Esophagus squamous epithelium (tissue), 5 donors: ENCODE results near the gene HMCN1. TPM values are rescaled to one million over a fixed set of nuclear protein-coding genes. Genes with fewer than 3 reads are reported as not detected.
"Not testable (repeated sequence)": the region's sequence is repeated elsewhere in the genome, so short reads cannot be mapped to it uniquely, and the experiment has no call there.

Experiments used
- DNase-seq: peaks from one replicate; lab custom pipeline; 2025; lab: John Stamatoyannopoulos, UW
- H3K27ac ChIP-seq, 4 donors: fragments of 200-600 bp; sonication (generic); one replicate each; pipeline ENCODE4 v1.5.1; 2016 to 2019; ENCODE audit warnings: mild to moderate bottlenecking in 1 of 4
- H3K27me3 ChIP-seq, 4 donors: fragments of 200-600 bp; sonication (generic); 1 replicate in 3 of 4; 2 replicates in 1 of 4; pipeline versions ENCODE4 v1.5.1 to v1.6.0; 2017 to 2021; ENCODE audit warnings: antibody characterized with exemption in 1 of 4
- H3K36me3 ChIP-seq, 3 donors: fragments of 200-600 bp; sonication (generic); one replicate each; pipeline ENCODE4 v1.5.1; 2016 to 2019
- H3K4me1 ChIP-seq, 3 donors: fragments of 200-600 bp; sonication (generic); one replicate each; pipeline ENCODE4 v1.5.1; 2017 to 2019
- H3K4me3 ChIP-seq, 4 donors: fragments of 200-600 bp; sonication (generic); 1 replicate in 3 of 4; 2 replicates in 1 of 4; pipeline ENCODE4 v1.5.1; 2016 to 2019; ENCODE audit warnings: mild to moderate bottlenecking in 2 of 4, moderate library complexity in 1 of 4
- H3K9me3 ChIP-seq, 3 donors: fragments of 200-600 bp; sonication (generic); one replicate each; pipeline ENCODE4 v1.5.1; 2016 to 2019
- POLR2A ChIP-seq, 4 donors: fragments of 450-650 bp; IDR thresholded peaks; one replicate each; pipeline ENCODE4 v1.6.1; 2017; ENCODE audit warnings: antibody characterized with exemption in 4 of 4, mild to moderate bottlenecking in 4 of 4, moderate library complexity in 3 of 4
- WGBS, 2 donors: methylation state at CpG; one replicate each; pipeline ENCODE4 v1.1.5; 2018; 5-methylcytosine and 5-hydroxymethylcytosine counted together
- intact Hi-C: fragments of 100-400 bp; cut with DNase I; formaldehyde crosslinking; loops from one replicate; pipeline ENCODE4 v1.15.0; 2022
- total RNA-seq, 4 donors: library from RNA; depleted of rRNA; stranded (reverse); fragments of >200 nt; gene quantifications; one replicate each; pipeline ENCODE4 v1.1.0, GENCODE V29; 2016
- TF ChIP-seq, protein P1 (sequence below), 6 experiments: fragments of 450-650 bp in 4 of 6; fragments of 200-600 bp in 2 of 6; sonication (generic) in 2 of 6; IDR thresholded peaks; one replicate each; pipeline ENCODE4 v1.5.1; 2016 to 2019; ENCODE audit warnings: antibody characterized with exemption in 6 of 6, mild to moderate bottlenecking in 4 of 6, moderate library complexity in 4 of 6
- donor health status: DM: yes; HTN: yes; CAD: no.

The HMCN1 gene
- total RNA-seq, 4 donors from 2014 or later: 0.49 to 6.7 (median 3.3) TPM

- Histone ChIP-seq H3K27ac (peak overlapping the region in 2 of 4 donors; percentile 11 to 40), H3K36me3 (no peaks in the 10 kb centered on the region), H3K4me1 (peaks cover 0 to 9% (median 4%) of the 10 kb centered on the region in 3 donors), H3K9me3 (no peaks in the 10 kb centered on the region), H3K4me3 (no peak overlapping the region), H3K27me3 (no peaks in the 10 kb centered on the region)
- 38 to 68% methylated on average over 4 of the region's 4 CpGs for WGBS, 2 donors
- no peak for DNase-seq
- TF ChIP-seq POLR2A (IDR thresholded peaks at IDR 0.05): no peak
- TF ChIP-seq, protein P1, sequence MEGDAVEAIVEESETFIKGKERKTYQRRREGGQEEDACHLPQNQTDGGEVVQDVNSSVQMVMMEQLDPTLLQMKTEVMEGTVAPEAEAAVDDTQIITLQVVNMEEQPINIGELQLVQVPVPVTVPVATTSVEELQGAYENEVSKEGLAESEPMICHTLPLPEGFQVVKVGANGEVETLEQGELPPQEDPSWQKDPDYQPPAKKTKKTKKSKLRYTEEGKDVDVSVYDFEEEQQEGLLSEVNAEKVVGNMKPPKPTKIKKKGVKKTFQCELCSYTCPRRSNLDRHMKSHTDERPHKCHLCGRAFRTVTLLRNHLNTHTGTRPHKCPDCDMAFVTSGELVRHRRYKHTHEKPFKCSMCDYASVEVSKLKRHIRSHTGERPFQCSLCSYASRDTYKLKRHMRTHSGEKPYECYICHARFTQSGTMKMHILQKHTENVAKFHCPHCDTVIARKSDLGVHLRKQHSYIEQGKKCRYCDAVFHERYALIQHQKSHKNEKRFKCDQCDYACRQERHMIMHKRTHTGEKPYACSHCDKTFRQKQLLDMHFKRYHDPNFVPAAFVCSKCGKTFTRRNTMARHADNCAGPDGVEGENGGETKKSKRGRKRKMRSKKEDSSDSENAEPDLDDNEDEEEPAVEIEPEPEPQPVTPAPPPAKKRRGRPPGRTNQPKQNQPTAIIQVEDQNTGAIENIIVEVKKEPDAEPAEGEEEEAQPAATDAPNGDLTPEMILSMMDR (IDR thresholded peaks at IDR 0.05): no peak
- intact Hi-C loops: loop anchor here (10.0 kb wide), 1 partner anchor 64 kb away; no protein-coding TSS in a partner anchor
Measured at GRCh38 chr1:186208405-186209129, 474.4 kb downstream of the HMCN1 start.

GRCh38 chr1:186210258-186210657 lies 476.1 kb downstream of the HMCN1 start:
- Histone ChIP-seq H3K36me3 (no peaks in the 10 kb centered on the region), H3K4me1 (peaks cover 0 to 9% (median 4%) of the 10 kb centered on the region in 3 donors), H3K27ac (no peak overlapping the region), H3K4me3 (no peak overlapping the region), H3K9me3 (no peaks in the 10 kb centered on the region), H3K27me3 (no peaks in the 10 kb centered on the region)
- intact Hi-C loops: loop anchor here (5.0 to 10.0 kb wide), 2 partner anchors 398 to 485 kb away; no protein-coding TSS in a partner anchor
- TF ChIP-seq POLR2A (IDR thresholded peaks at IDR 0.05): no peak
- TF ChIP-seq, protein P1 (IDR thresholded peaks at IDR 0.05): no peak
- 80 to 87% methylated on average over 10 of the region's 10 CpGs for WGBS, 2 donors
- no peak for DNase-seq

GRCh38 chr1:186211583-186211982 lies 477.4 kb downstream of the HMCN1 start:
- H3K4me1 ChIP-seq, H3K27ac ChIP-seq, H3K4me3 ChIP-seq, H3K36me3 ChIP-seq, DNase-seq, H3K27me3 ChIP-seq, H3K9me3 ChIP-seq: not testable (repeated sequence)
- intact Hi-C loops: loop anchor here (5.0 to 10.0 kb wide), 2 partner anchors 399 to 487 kb away; no protein-coding TSS in a partner anchor

GRCh38 chr1:186212568-186213224 lies 478.5 kb downstream of the HMCN1 start:
- no peak for DNase-seq
- intact Hi-C loops: loop anchor here (5.0 to 10.0 kb wide), 2 partner anchors 400 to 488 kb away; no protein-coding TSS in a partner anchor
- TF ChIP-seq POLR2A (IDR thresholded peaks at IDR 0.05): no peak
- TF ChIP-seq, protein P1 (IDR thresholded peaks at IDR 0.05): peak; percentile 21 to 92 (median 73)
- no peak overlapping the region for H3K4me3 ChIP-seq
- no peaks in the 10 kb centered on the region for H3K9me3 ChIP-seq
- H3K4me1 ChIP-seq: peaks cover 0 to 7% (median 4%) of the 10 kb centered on the region in 3 donors
- no peaks in the 10 kb centered on the region for H3K36me3 ChIP-seq
- H3K27me3 ChIP-seq: no peaks in the 10 kb centered on the region
- no peak overlapping the region for H3K27ac ChIP-seq
- 31 to 32% methylated on average over 4 of the region's 4 CpGs for WGBS, 2 donors

DNA sequence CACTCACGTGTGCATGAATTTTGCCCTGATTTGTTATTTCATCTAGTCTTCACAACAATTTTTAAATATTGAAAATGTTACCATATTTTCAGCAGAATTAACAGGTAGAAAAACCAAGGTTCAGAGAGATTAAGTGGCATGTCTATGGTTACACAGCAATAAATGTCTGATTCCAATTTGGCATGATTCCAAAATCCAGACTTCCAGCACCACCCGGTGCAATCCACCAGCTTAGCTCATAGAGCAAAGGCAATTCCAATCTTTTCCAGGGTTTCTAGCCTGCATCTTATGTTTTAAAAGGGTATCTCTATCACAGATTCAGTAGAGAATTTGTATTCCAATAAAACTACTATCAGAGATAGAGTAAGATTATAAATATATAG lies 479.0 kb downstream of the HMCN1 start:
- no peak overlapping the region for H3K4me3 ChIP-seq
- WGBS, 2 donors: 52 to 55% methylated on average over 2 of the region's 2 CpGs
- H3K9me3 ChIP-seq: no peaks in the 10 kb centered on the region
- peaks cover 0 to 3% (median 2%) of the 10 kb centered on the region in 3 donors for H3K4me1 ChIP-seq
- DNase-seq: no peak
- H3K27ac ChIP-seq: no peak overlapping the region
- H3K27me3 ChIP-seq: no peaks in the 10 kb centered on the region
- H3K36me3 ChIP-seq: no peaks in the 10 kb centered on the region
- TF ChIP-seq, protein P1 (IDR thresholded peaks at IDR 0.05): no peak
- no peak for TF ChIP-seq POLR2A (IDR thresholded peaks at IDR 0.05)
- intact Hi-C loops: loop anchor here (5.0 to 10.0 kb wide), 2 partner anchors 401 to 488 kb away; no protein-coding TSS in a partner anchor
